ENCODE data around the gene CEBPE.

CEBPE gene

DNA sequence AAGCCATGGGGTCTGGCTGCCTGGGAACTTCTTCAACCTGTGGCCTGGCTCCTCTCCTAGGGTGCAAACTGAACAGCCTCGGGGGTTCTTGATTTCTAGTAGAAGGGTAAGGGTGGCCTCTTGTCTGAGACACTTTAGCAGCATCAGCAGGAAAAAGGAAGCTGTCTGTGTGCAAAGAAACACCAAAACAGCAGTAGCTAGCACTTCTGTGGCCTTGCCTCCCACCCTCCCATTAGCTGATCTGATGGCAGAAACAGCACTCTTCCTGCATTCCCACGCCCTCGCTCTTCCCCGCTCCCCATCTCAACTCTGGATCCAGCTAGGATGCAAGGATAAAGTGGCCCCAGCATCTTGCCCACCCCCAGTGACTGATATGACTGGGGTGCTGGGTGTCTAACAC lies 43.7 kb upstream of the CEBPE start:
- Histone ChIP-seq H3K9me3 (ENCODE audit: insufficient read depth, low read length) (no peaks in the 10 kb centered on the region), H3K9me2 (replicated peaks; ENCODE audit: insufficient read depth, low read length) (no peaks in the 10 kb centered on the region), H3K79me2 (ENCODE audit: insufficient read depth, low read length) (no peaks in the 10 kb centered on the region), H3K4me3 (ENCODE audit: insufficient read depth, low read length, poor library complexity, severe bottlenecking) (no peak overlapping the region), H4K20me1 (ENCODE audit: low read depth, low read length) (no peaks in the 10 kb centered on the region), H3K36me3 (ENCODE audit: low read length) (no peaks in the 10 kb centered on the region), H3K9ac (ENCODE audit: low read length) (no peak overlapping the region), H2AFZ (ENCODE audit: low read depth, low read length, severe bottlenecking) (no peak overlapping the region), H3F3A (ENCODE audit: insufficient read depth) (no peaks in the 10 kb centered on the region), H3K27me3 (ENCODE audit: low read length) (no peaks in the 10 kb centered on the region), H3K27ac (ENCODE audit: low read depth, low read length) (no peak overlapping the region), H3K4me2 (ENCODE audit: low read depth, low read length, poor library complexity, severe bottlenecking) (no peak overlapping the region)
- TF ChIP-seq, protein P1, sequence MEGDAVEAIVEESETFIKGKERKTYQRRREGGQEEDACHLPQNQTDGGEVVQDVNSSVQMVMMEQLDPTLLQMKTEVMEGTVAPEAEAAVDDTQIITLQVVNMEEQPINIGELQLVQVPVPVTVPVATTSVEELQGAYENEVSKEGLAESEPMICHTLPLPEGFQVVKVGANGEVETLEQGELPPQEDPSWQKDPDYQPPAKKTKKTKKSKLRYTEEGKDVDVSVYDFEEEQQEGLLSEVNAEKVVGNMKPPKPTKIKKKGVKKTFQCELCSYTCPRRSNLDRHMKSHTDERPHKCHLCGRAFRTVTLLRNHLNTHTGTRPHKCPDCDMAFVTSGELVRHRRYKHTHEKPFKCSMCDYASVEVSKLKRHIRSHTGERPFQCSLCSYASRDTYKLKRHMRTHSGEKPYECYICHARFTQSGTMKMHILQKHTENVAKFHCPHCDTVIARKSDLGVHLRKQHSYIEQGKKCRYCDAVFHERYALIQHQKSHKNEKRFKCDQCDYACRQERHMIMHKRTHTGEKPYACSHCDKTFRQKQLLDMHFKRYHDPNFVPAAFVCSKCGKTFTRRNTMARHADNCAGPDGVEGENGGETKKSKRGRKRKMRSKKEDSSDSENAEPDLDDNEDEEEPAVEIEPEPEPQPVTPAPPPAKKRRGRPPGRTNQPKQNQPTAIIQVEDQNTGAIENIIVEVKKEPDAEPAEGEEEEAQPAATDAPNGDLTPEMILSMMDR (IDR thresholded peaks at IDR 0.05; ENCODE audit: insufficient read depth, low read length, poor library complexity, severe bottlenecking) = no peak
- TF ChIP-seq EZH2phosphoT487 (conservative IDR thresholded peaks at IDR 0.05; ENCODE audit: low read length) = no peak

DNA sequence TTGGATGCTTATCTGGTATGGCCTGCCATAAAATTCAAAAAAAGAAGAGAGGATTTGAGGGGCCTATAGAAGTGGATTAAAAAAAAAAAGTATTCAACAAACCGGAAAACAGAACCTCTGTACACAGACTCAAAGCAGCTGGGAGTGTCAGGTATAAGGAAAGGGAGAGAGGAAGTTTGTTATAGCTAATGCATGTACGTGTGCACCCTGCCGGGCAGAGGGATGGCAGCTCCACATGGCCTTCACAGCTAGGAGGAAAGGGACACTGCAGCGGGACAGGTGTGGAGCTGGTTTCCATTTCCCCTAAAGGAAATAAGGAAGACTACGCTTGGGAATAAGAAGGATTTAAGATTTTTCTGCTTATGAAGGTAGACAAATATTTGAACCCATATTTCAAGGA lies 43.0 kb upstream of the CEBPE start:
- Histone ChIP-seq H3K4me3 (ENCODE audit: insufficient read depth, low read length, poor library complexity, severe bottlenecking) (no peak overlapping the region), H3K27me3 (ENCODE audit: low read length) (no peaks in the 10 kb centered on the region), H3K9me3 (ENCODE audit: insufficient read depth, low read length) (no peaks in the 10 kb centered on the region), H3K4me2 (ENCODE audit: low read depth, low read length, poor library complexity, severe bottlenecking) (no peak overlapping the region), H3F3A (ENCODE audit: insufficient read depth) (no peaks in the 10 kb centered on the region), H3K9ac (ENCODE audit: low read length) (no peak overlapping the region), H4K20me1 (ENCODE audit: low read depth, low read length) (no peaks in the 10 kb centered on the region), H3K79me2 (ENCODE audit: insufficient read depth, low read length) (no peaks in the 10 kb centered on the region), H3K36me3 (ENCODE audit: low read length) (no peaks in the 10 kb centered on the region), H3K27ac (ENCODE audit: low read depth, low read length) (no peak overlapping the region), H2AFZ (ENCODE audit: low read depth, low read length, severe bottlenecking) (no peak overlapping the region), H3K9me2 (replicated peaks; ENCODE audit: insufficient read depth, low read length) (no peaks in the 10 kb centered on the region)
- no peak for TF ChIP-seq EZH2phosphoT487 (conservative IDR thresholded peaks at IDR 0.05; ENCODE audit: low read length)
- TF ChIP-seq, protein P1 (IDR thresholded peaks at IDR 0.05; ENCODE audit: insufficient read depth, low read length, poor library complexity, severe bottlenecking) = no peak

DNA sequence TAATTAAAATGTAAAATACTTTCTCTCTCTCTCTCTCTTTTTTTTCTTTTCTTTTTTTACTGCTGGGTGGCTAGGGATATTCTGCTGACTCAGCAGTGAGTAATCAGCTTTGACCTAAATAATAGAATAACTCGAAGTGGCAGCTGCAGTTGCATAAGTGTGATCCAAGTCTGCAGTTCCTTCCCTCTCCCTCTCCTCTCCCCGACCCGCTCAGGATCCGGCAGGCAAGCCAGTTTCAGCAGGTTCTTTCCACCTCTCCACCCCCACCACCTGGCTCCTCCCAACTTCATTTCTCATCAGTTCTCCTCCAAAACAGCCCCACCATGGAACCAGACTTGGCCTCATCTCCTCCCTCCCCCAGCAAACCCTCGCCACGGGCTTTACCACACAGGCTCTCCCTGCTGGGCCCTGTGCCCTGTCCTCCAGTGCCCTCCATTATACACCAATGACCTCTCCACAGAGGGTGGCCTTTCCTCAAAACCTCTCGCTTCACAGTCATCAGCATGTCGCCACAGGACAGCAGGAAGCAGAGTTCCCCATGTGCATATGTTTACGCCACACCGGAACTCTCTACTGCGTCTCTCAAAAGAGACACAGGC lies 42.0 kb upstream of the CEBPE start:
- Histone ChIP-seq H2AFZ (ENCODE audit: low read depth, low read length, severe bottlenecking) (no peak overlapping the region), H3K9me2 (replicated peaks; ENCODE audit: insufficient read depth, low read length) (no peaks in the 10 kb centered on the region), H3K27me3 (ENCODE audit: low read length) (no peaks in the 10 kb centered on the region), H3F3A (ENCODE audit: insufficient read depth) (no peaks in the 10 kb centered on the region), H3K9me3 (ENCODE audit: insufficient read depth, low read length) (no peaks in the 10 kb centered on the region), H3K4me3 (ENCODE audit: insufficient read depth, low read length, poor library complexity, severe bottlenecking) (no peak overlapping the region), H3K36me3 (ENCODE audit: low read length) (no peaks in the 10 kb centered on the region), H3K79me2 (ENCODE audit: insufficient read depth, low read length) (no peaks in the 10 kb centered on the region), H3K4me2 (ENCODE audit: low read depth, low read length, poor library complexity, severe bottlenecking) (no peak overlapping the region), H4K20me1 (ENCODE audit: low read depth, low read length) (no peaks in the 10 kb centered on the region), H3K9ac (ENCODE audit: low read length) (no peak overlapping the region), H3K27ac (ENCODE audit: low read depth, low read length) (no peak overlapping the region)
- no peak for TF ChIP-seq EZH2phosphoT487 (conservative IDR thresholded peaks at IDR 0.05; ENCODE audit: low read length)
- TF ChIP-seq, protein P1 (IDR thresholded peaks at IDR 0.05; ENCODE audit: insufficient read depth, low read length, poor library complexity, severe bottlenecking) = no peak

Measured in SU-DHL-6 (cell line).